OCI-LY1 (cell line): Measurements from ENCODE around the gene NADK2.

ENCODE experiments used
- EZH2 ChIP-seq: fragments of 200-600 bp; sonication (generic), shearing (Covaris generic); IDR thresholded peaks from 2 replicates; pipeline ENCODE4 v1.8.0; 2017; ENCODE audit warnings: borderline replicate concordance, mixed run types, mild to moderate bottlenecking, antibody characterized with exemption, low read length, moderate library complexity, mixed read lengths
- TF ChIP-seq, protein P1 (sequence below): fragments of 200-600 bp; sonication (generic), shearing (Covaris generic); IDR thresholded peaks from 2 replicates; pipeline ENCODE4 v1.5.1; 2017; ENCODE audit warnings: mild to moderate bottlenecking, antibody characterized with exemption, low read length, moderate library complexity, mixed read lengths

DNA sequence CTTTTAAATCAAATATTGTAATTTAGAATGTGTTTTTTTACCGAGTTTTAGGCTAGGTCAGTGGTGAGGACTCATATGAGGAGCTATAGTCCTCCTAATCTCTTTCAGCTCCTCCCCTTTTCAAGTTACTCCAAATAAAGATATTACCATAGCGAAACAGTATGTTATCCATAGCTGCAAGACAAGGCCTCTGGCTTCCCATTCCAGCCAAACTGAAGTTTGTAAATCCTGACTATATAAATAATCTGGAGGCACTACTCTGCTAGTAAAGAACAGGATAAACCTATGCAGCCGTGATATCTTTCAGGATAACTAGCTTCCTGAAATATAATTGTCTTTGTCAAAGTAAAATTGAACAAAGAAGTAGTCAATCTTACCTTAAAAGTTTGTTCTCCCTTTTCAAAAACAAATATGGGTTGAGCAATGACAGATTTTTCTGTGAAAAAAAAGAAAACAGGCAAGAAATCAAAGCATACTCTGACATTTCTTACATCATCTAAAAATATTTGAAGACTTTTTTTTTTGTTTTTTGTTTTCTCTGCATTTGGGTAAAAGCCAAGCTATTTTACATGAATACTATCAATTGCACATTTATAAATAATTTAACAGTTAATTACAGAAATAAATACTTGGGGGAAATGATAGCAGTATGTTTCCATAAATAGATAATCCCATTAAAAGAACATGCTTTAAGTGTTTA is 29.3 kb upstream of the NADK2 start:
- TF ChIP-seq, protein P1, sequence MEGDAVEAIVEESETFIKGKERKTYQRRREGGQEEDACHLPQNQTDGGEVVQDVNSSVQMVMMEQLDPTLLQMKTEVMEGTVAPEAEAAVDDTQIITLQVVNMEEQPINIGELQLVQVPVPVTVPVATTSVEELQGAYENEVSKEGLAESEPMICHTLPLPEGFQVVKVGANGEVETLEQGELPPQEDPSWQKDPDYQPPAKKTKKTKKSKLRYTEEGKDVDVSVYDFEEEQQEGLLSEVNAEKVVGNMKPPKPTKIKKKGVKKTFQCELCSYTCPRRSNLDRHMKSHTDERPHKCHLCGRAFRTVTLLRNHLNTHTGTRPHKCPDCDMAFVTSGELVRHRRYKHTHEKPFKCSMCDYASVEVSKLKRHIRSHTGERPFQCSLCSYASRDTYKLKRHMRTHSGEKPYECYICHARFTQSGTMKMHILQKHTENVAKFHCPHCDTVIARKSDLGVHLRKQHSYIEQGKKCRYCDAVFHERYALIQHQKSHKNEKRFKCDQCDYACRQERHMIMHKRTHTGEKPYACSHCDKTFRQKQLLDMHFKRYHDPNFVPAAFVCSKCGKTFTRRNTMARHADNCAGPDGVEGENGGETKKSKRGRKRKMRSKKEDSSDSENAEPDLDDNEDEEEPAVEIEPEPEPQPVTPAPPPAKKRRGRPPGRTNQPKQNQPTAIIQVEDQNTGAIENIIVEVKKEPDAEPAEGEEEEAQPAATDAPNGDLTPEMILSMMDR: no peak
- no peak for TF ChIP-seq EZH2
